Measurements from ENCODE around the gene PYCR2.
"Not testable (repeated sequence)": the region's sequence is repeated elsewhere in the genome, so short reads cannot be mapped to it uniquely, and the experiment has no call there.

The PYCR2 gene

DNA sequence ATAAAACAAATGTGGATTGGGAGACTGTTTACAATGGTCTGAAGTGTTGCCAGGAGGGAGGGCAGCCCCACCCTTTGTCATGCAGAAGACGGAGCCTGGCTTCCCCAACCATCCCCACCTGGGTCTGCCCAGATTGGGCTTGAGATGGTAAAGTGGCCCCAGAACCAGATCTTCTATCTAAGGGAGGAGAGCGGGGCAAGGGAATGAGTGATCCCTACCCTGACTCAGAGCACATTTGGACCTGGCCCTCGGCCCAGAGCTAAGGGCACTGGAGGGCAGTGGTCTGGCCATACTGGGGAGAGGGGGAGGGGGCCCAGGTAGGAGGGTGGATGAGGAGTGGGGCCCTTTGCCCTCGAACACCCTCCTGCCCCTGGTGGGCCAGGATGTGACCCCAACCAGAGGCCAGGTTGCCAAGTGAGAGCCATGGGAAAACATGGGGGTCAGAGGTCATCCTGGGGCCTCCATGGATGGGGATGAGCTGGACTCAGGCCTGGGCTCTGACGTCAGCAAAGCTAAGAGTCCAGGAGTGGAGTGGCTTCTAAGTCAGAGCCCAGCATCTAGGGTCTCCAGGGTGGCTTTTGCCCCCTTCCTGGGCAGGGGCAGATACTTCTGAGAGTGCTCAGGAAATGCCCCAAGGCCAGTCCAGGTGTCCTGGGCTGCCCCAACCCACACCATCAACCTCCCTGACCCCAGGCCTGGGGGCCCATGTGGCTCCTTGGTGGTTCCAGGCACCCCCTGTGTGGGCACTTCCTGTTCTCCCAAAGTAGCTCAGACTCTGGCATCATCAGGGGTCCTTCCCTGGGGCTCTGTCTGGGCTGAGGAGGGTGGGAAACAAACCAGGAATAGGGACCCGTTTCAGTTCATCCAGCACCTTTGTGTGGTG lies 33.5 kb downstream of the PYCR2 start:
- no peak for DNase-seq (ENCODE audit: low spot score)

DNA sequence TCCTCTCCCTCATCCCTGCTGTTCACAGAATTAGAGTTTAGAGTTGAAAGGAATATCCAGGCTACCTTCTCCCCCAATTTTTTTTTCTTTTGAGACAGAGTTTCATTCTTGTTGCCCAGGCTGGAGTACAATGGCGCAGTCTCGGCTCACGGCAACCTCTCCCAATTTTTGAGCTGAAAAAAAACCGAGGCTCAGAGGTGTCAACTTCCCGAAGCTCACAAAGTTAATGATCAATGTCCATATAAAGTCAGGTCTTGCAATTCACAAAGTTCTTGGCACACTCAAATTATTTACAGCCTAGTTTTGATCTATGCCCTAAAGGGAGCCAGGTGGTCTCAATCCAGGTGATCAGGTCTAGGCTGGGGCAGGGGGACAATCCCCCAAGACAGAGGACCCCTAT lies 34.3 kb downstream of the PYCR2 start:
- DNase-seq (ENCODE audit: low spot score) = no peak

- no peak for DNase-seq (ENCODE audit: low spot score)
Observed at GRCh38 chr1:225888898-225889601, 35.0 kb downstream of the PYCR2 start, which contains the start of gene LEFTY1. TSS of gene LEFTY1 (minus strand) at chr1:225889146. CDS start at chr1:225889066, 80 bp downstream.

DNA sequence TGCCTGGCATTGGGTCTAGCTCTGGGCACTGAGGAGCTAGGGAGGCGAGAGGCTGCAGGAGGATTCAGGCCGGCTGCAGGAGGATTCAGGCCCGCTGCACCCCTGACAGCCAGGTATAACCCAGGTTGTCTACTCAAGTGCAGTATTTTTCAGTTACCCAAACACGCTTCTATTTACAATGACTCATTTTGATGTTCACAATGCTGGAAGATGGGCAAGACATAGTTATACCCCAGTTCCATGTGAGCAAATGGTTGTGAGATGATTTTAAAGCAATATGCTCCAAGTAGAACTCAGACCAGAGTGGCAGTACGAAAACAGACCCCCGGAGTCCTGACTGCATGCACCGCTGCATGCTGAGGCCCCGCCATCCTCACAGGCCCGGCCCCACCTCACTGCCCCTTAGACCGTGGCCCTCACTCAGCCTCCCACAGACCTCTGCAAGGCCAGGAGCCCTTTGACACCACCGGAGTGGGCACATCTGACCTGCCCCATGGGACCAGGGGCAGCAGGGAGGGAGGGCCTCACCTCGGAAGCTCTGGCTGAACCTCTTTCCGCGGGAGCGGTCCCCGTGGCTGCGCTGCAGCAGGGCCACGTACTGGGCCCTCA lies 35.7 kb downstream of the PYCR2 start:
- DNase-seq (ENCODE audit: low spot score) = no peak

GRCh38 chr1:225887554-225888288 lies 36.3 kb downstream of the PYCR2 start:
- DNase-seq (ENCODE audit: low spot score) = not testable (repeated sequence)

- DNase-seq (ENCODE audit: low spot score) = no peak
Observed at GRCh38 chr1:225887030-225887314, 37.1 kb downstream of the PYCR2 start.

DNA sequence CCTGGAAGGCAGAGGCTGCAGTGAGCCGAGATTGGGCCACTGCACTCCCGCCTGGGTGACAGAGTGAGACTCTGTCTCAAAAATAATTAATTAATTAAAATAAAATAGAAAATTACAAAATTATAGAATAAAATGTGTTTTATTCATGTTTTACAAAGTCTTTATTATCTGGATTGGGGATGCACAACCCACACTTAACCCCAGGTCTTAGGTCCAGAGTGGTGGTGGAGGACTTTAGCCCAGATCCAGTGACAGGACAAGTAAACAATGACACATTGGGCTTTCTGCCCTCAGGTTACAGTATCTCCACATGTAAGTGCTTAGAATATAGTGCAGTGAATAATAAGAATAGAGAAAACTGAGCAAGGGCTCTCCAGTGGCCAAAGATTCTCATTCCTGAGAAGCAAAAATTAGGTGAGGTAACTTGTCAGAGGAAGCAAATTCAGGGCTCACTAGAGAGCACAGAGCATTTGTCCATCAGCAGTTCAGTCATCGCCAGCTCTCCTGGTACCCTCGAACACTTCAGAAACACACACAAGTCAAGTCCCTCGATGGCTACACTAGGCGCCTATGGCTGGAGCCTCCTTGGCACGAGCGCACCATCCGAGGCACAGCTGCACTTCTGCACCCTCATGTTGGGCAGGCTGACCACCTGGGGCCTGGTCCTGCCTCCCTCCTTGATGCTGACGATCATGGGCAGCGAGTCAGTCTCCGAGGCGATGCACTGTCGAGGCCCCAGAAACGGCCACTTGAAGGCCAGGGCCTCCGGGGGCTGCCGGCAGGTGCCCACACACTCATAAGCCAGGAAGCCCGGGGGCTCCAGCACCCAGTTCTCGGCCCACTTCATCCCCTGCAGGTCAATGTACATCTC lies 37.7 kb downstream of the PYCR2 start:
- DNase-seq (ENCODE audit: low spot score) = no peak

- DNase-seq (ENCODE audit: low spot score) = no peak
Observed at GRCh38 chr1:225885336-225885735, 38.7 kb downstream of the PYCR2 start.

DNA sequence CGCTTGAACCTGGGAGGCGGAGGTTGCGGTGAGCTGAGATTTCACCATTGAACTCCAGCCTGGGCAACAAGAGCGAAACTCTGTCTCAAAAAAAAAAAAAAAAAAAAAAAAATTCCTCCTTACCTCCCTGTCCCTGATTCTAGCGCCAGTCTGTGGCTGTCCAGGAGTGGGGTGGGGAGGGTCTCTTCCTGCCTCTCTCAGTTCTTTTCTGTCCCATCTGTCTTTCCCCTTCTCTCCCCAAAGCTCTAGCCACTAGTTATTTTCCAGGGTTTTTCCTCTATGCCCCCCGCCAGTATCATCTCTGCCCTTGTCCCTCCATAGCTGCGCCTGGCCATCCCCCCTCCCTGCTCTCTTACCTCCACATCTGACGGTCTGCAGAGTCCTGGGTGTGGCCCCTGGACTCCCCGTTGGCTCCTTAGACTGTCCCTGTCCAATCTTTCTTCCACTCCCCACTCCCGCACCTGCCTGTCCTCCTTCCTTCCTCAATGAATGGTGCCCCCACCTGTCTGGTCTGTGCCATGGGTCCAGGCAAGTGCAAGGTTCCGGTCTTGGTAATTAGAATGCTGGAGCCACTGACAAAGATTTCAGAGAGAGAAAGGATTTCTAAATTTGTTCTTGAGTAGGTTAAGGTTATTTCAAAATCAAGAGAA lies 40.3 kb downstream of the PYCR2 start:
- DNase-seq (ENCODE audit: low spot score) = no peak

GRCh38 chr1:225882694-225883615 lies 41.1 kb downstream of the PYCR2 start:
- DNase-seq (ENCODE audit: low spot score) = no peak

- DNase-seq (ENCODE audit: low spot score) = peak; percentile 93
Observed at GRCh38 chr1:225881959-225882693, 41.9 kb downstream of the PYCR2 start, which contains the start of gene TMEM63A. TSS of gene TMEM63A (minus strand) at chr1:225882380. CDS start at chr1:225877580, 4,800 bp downstream.

DNA sequence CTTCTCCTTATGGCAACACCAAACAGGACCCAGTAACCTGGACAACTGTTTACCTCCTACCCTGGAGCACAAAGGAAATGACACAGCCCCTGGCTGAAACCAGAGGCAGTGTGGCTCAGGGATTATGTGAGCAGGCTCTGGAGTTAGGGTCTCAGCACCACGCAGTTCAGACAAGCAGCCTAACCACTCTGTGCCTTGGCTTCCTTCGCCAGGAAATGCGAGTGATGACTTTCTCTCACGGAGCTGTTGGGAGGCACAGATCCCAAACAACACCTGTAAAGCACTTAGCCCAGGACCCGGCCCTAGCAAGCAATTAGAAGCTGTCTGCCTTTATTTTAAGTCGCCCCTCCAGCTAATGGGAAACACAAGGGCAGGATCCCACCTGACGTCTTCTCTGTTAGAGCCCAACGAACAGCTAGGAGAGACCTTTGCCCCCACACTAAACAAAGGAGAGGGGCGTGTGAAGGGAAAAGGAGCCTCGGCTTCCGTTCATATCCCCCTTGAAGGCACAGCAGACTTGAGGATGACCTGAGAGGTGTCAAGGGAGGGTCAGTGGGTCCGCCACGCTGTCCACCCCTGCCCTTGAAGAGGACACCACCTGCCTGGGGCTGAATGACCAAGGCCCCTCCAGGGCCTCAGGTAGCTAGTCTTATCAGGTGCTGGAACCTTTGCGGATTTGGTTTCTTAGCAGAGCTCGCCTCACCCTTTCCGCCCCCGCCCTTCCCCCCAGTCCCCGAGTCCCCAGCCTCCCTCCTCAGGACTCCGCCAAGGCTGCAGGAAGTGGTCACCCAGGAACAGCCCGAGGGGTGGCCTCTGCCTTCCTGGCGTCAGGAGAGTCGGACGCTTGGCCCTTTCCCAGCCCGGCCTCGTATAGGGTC lies 42.7 kb downstream of the PYCR2 start:
- no peak for DNase-seq (ENCODE audit: low spot score)

DNA sequence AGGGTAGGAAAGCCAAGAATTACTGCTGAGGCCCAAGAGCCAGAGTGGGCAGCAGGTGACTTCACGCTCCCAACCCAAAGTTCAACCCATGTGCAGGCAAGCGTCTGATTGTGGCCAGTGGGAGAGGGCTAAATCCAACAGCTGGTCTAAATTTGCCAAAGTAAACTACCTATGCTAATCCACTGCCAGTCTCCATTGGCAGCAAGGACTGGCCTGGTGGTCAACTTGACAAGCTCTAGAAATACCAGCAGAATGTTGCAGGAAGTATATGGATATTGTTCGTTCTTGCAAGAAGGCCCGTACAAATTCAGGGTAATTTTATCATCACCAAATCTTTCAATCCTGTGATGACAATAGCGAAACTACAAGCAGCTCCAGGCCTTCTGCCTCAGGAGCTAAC lies 43.4 kb downstream of the PYCR2 start:
- DNase-seq (ENCODE audit: low spot score) = no peak

- DNase-seq (ENCODE audit: low spot score) = no peak
Observed at GRCh38 chr1:225880222-225880588, 43.8 kb downstream of the PYCR2 start.

- DNase-seq (ENCODE audit: low spot score) = peak; percentile 94
Observed at GRCh38 chr1:225879521-225880221, 44.4 kb downstream of the PYCR2 start.

DNA sequence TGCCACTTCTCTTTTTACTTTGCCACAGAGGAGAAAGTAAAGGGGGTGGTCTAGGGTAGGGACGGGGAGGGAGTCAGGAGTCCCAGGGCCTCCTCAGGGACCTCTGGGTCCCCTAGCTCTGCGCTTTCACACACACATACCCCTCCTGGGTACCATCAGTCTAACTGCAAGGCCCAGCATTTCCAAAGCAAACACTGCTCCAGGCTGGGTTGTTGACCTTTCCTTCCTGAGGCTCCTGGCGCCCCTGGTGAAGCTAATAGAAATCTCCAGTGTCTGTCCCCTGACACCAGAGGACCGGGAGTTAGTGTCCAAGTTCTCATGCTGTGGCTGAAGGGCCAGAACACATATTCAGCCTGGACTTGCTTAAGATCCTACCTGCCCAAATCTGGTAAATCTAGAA lies 45.8 kb downstream of the PYCR2 start:
- no peak for DNase-seq (ENCODE audit: low spot score)

DNA sequence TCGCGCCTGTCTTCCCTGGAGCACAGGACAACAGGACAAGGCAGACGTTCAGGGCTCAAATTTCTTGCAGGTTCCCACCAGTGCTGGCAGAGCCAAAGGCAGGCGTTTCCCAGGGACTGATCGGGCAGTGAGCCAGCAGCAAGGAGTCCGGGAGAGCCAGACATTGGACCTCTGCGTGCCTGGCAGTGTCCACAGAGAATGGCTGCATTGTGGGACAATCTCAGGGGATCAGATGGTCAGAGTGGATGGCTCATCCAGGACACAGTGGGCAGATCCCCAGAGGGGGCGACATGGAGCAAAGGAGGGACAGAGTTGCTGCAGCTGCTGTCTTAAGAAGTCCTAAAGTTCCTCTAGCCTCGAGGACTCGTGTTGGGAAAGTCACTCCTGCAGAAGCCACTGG lies 46.5 kb downstream of the PYCR2 start:
- peak; percentile 88 for DNase-seq (ENCODE audit: low spot score)
